Spleen (tissue), 11 donors: ENCODE results near the gene SEMA4C. TPM values are rescaled to one million over a fixed set of nuclear protein-coding genes. Genes with fewer than 3 reads are reported as not detected.

ENCODE experiments used
- DNase-seq: peaks from one replicate; pipeline ENCODE4 v3.0.0-alpha.2; 2020
- H3K27ac ChIP-seq, 8 donors: fragments of 200-600 bp; sonication (generic) in 7 of 8; 1 replicate in 4 of 8; 2 replicates in 4 of 8; pipeline versions ENCODE4 v1.5.0 to v1.8.0; 2016 to 2021; ENCODE audit warnings: inconsistent platforms in 4 of 8, mild to moderate bottlenecking in 4 of 8, moderate library complexity in 1 of 8
- H3K27me3 ChIP-seq, 7 donors: fragments of 200-600 bp; sonication (generic) in 6 of 7; replicated peaks in 1 of 7; 1 replicate in 4 of 7; 2 replicates in 3 of 7; pipeline versions ENCODE4 v1.5.0 to v1.8.0; 2016 to 2021; ENCODE audit warnings: inconsistent platforms in 3 of 7, mild to moderate bottlenecking in 1 of 7
- H3K36me3 ChIP-seq, 6 donors: fragments of 200-600 bp; sonication (generic) in 5 of 6; 1 replicate in 4 of 6; 2 replicates in 2 of 6; pipeline versions ENCODE4 v1.5.0 to v1.8.0; 2016 to 2021; ENCODE audit warnings: inconsistent platforms in 2 of 6
- H3K4me1 ChIP-seq, 6 donors: fragments of 200-600 bp; sonication (generic) in 5 of 6; 1 replicate in 3 of 6; 2 replicates in 3 of 6; pipeline versions ENCODE4 v1.5.0 to v1.8.0; 2016 to 2021; ENCODE audit warnings: inconsistent platforms in 3 of 6
- H3K4me3 ChIP-seq, 8 donors: fragments of 200-600 bp; sonication (generic) in 7 of 8; 1 replicate in 4 of 8; 2 replicates in 4 of 8; pipeline versions ENCODE4 v1.5.0 to v1.8.0; 2016 to 2021; ENCODE audit warnings: inconsistent platforms in 4 of 8, mild to moderate bottlenecking in 4 of 8, moderate library complexity in 2 of 8
- H3K9me3 ChIP-seq, 8 donors: fragments of 200-600 bp; sonication (generic) in 7 of 8; 1 replicate in 4 of 8; 2 replicates in 4 of 8; pipeline versions ENCODE4 v1.5.0 to v1.8.0; 2016 to 2021; ENCODE audit warnings: inconsistent platforms in 4 of 8
- CTCF ChIP-seq, 11 experiments: fragments of 200-600 bp in 7 of 11; fragments of 450-650 bp in 4 of 11; sonication (generic) in 4 of 11; IDR thresholded peaks in 8 of 11; conservative IDR thresholded peaks in 3 of 11; 1 replicate in 7 of 11; 2 replicates in 4 of 11; pipeline versions ENCODE4 v1.4.0 to v1.8.0; 2016 to 2021; ENCODE audit warnings: antibody characterized with exemption in 11 of 11, inconsistent platforms in 4 of 11, mild to moderate bottlenecking in 1 of 11
- POLR2A ChIP-seq, 3 donors: fragments of 450-650 bp; IDR thresholded peaks; one replicate each; pipeline ENCODE4 v1.5.1; 2017; ENCODE audit warnings: antibody characterized with exemption in 3 of 3, mild to moderate bottlenecking in 1 of 3
- POLR2AphosphoS5 ChIP-seq, 3 donors: sonication (generic); formaldehyde crosslinking; IDR thresholded peaks; one replicate each; pipeline ENCODE4 v1.5.1; 2017; ENCODE audit warnings: antibody characterized with exemption in 3 of 3
- WGBS, 5 donors: extraction: QIAGEN DNeasy Blood & Tissue Kit in 3 of 5; methylation state at CpG; one replicate each; pipeline versions ENCODE4 v1.1.5 to v1.1.7; 2013 to 2018; 5-methylcytosine and 5-hydroxymethylcytosine counted together
- intact Hi-C: fragments of 100-400 bp; cut with DNase I; formaldehyde crosslinking; loops from one replicate; pipeline ENCODE4 v1.15.0; 2023; ENCODE audit warnings: low total_unique reads
- polyA plus RNA-seq, 3 donors: library from polyadenylated mRNA; stranded (reverse); fragments of 200-250 nt; gene quantifications; one replicate each; pipeline ENCODE4 v1.2.1, GENCODE V29; 2013
- total RNA-seq, 7 donors: library from RNA; depleted of rRNA in 3 of 7; stranded (reverse); fragments of >200 nt in 3 of 7; fragmentation: NEBNext Ultra II Directional in 4 of 7; extraction: Animal tissue kit (Norgen Biotek cat#: 25700) in 4 of 7; gene quantifications; one replicate each; pipeline versions ENCODE4 v1.1.0 to v1.2.1, GENCODE V29; 2016 to 2021
- donor health status: healthy with polysubstance abuse.
- donor health status: DM: no; HTN: no; CAD: no; lungs with moderate emphysema.
- donor health status: DM: no; HTN: no; CAD: no.
- donor health status: Bipolar disorder and iron deficiency.
- donor health status: healthy.
- donor health status: DM: no; HTN: no; CAD: no.
- donor health status: DM: yes; HTN: yes; CAD: no.

The SEMA4C gene
- total and polyA plus RNA-seq, 10 donors = 6.1 to 205 (median 68.1) TPM

GRCh38 chr2:96832754-96833507 lies 36.9 kb downstream of the SEMA4C start:
- H3K9me3 ChIP-seq = no peaks in the 10 kb centered on the region
- H3K27ac ChIP-seq = peak overlapping the region; percentile 15 to 77 (median 60)
- peak; percentile 58 to 74 (median 63) for TF ChIP-seq POLR2AphosphoS5 (IDR thresholded peaks at IDR 0.05)
- no peak for TF ChIP-seq CTCF (IDR thresholded peaks at IDR 0.05 in 8 of 11, conservative IDR thresholded peaks at IDR 0.05 in 3 of 11)
- intact Hi-C loops = no loop called here
- H3K36me3 ChIP-seq = peaks cover 0 to 90% (median 60%) of the 10 kb centered on the region in 6 donors
- 46 to 77% (median 65%) methylated on average over 18 of the region's 18 CpGs for WGBS, 5 donors
- H3K27me3 ChIP-seq = no peaks in the 10 kb centered on the region
- peaks cover 0 to 23% (median 13%) of the 10 kb centered on the region in 6 donors for H3K4me1 ChIP-seq
- no peak overlapping the region for H3K4me3 ChIP-seq
- DNase-seq = peak; percentile 85

DNA sequence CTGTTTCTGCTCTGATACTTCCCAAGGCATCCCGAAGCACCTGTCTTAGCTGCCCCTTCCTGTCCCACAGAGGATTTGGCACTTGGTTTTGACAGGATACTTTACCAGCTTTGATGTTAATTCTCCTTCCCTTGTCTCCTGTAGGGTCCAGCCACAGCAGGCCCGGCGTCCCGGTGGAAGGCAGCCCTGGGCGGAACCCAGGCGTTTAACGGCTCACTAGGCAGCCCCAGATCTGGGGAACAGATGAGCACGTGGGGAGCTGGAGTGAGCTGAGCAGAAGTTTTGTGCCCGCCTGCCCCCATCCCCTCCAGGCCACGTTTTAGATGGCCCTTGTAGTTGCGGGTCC lies 37.5 kb downstream of the SEMA4C start:
- peaks cover 0 to 90% (median 64%) of the 10 kb centered on the region in 6 donors for H3K36me3 ChIP-seq
- intact Hi-C loops = no loop called here
- no peaks in the 10 kb centered on the region for H3K9me3 ChIP-seq
- no peak for TF ChIP-seq POLR2AphosphoS5 (IDR thresholded peaks at IDR 0.05)
- no peak for TF ChIP-seq POLR2A (IDR thresholded peaks at IDR 0.05)
- TF ChIP-seq CTCF (IDR thresholded peaks at IDR 0.05 in 8 of 11, conservative IDR thresholded peaks at IDR 0.05 in 3 of 11) = no peak
- H3K4me1 ChIP-seq = peaks cover 0 to 23% (median 13%) of the 10 kb centered on the region in 6 donors
- H3K27ac ChIP-seq = peak overlapping the region; percentile 15 to 77 (median 60)
- no peak overlapping the region for H3K4me3 ChIP-seq
- peak; percentile 60 for DNase-seq
- no peaks in the 10 kb centered on the region for H3K27me3 ChIP-seq
- WGBS, 5 donors = 85 to 89% (median 88%) methylated on average over 11 of the region's 11 CpGs

- intact Hi-C loops = no loop called here
- H3K4me3 ChIP-seq = no peak overlapping the region
- TF ChIP-seq POLR2A (IDR thresholded peaks at IDR 0.05) = no peak
- TF ChIP-seq CTCF (IDR thresholded peaks at IDR 0.05 in 8 of 11, conservative IDR thresholded peaks at IDR 0.05 in 3 of 11) = no peak
- peak in 1 of 3 donors; percentile 27 for TF ChIP-seq POLR2AphosphoS5 (IDR thresholded peaks at IDR 0.05)
Observed at GRCh38 chr2:96831679-96832078, 38.2 kb downstream of the SEMA4C start.

GRCh38 chr2:96830044-96830562 lies 39.8 kb downstream of the SEMA4C start:
- peak; percentile 64 for DNase-seq
- H3K4me1 ChIP-seq = peaks cover 0 to 23% (median 13%) of the 10 kb centered on the region in 6 donors
- peak overlapping the region in 1 of 8 donors; percentile 17 for H3K27ac ChIP-seq
- no peaks in the 10 kb centered on the region for H3K27me3 ChIP-seq
- H3K4me3 ChIP-seq = no peak overlapping the region
- intact Hi-C loops = no loop called here
- peaks cover 0 to 99% (median 84%) of the 10 kb centered on the region in 6 donors for H3K36me3 ChIP-seq
- TF ChIP-seq CTCF (IDR thresholded peaks at IDR 0.05 in 8 of 11, conservative IDR thresholded peaks at IDR 0.05 in 3 of 11) (no peak), POLR2AphosphoS5 (IDR thresholded peaks at IDR 0.05) (no peak), POLR2A (IDR thresholded peaks at IDR 0.05) (no peak)
- no peaks in the 10 kb centered on the region for H3K9me3 ChIP-seq
- 63 to 75% (median 68%) methylated on average over 5 of the region's 5 CpGs for WGBS, 5 donors

More at GRCh38 chr2:96831679-96832078, 38.2 kb downstream of the SEMA4C start:
- no peak for DNase-seq
- peaks cover 0 to 23% (median 13%) of the 10 kb centered on the region in 6 donors for H3K4me1 ChIP-seq
- H3K36me3 ChIP-seq = peaks cover 0 to 92% (median 71%) of the 10 kb centered on the region in 6 donors
- H3K27ac ChIP-seq = peak overlapping the region in 5 of 8 donors; percentile 56 to 77 (median 66)
- H3K27me3 ChIP-seq = no peaks in the 10 kb centered on the region
- WGBS, 5 donors = 79 to 92% (median 87%) methylated on average over 10 of the region's 10 CpGs
- no peaks in the 10 kb centered on the region for H3K9me3 ChIP-seq
